Adrenal gland (tissue), 12 donors: ENCODE measurements around the gene LGALS3BP. TPM values are rescaled to one million over a fixed set of nuclear protein-coding genes. Genes with fewer than 3 reads are reported as not detected.

Experiments used
- DNase-seq, 7 donors: peaks; one replicate each; pipeline ENCODE4 v3.0.0-alpha.2; 2019 to 2020
- H3K27ac ChIP-seq, 5 donors: fragments of 200-600 bp; sonication (generic) in 4 of 5; 1 replicate in 3 of 5; 2 replicates in 2 of 5; pipeline versions ENCODE4 v1.5.1 to v1.8.0; 2016 to 2020; ENCODE audit warnings: mild to moderate bottlenecking in 1 of 5
- H3K27me3 ChIP-seq: fragments of 200-600 bp; 2 replicates; pipeline ENCODE4 v1.8.0; 2021
- H3K36me3 ChIP-seq, 2 donors: fragments of 200-600 bp; replicated peaks in 1 of 2; 1 replicate in 1 of 2; 2 replicates in 1 of 2; pipeline versions ENCODE4 v1.5.1 to v1.8.0; 2018 to 2022
- H3K4me1 ChIP-seq, 2 donors: fragments of 200-600 bp; replicated peaks in 1 of 2; 1 replicate in 1 of 2; 2 replicates in 1 of 2; pipeline versions ENCODE4 v1.5.1 to v1.8.0; 2018 to 2021
- H3K4me3 ChIP-seq, 4 donors: fragments of 200-600 bp; sonication (generic) in 3 of 4; one replicate each; pipeline ENCODE4 v1.5.1; 2016 to 2018
- H3K9me3 ChIP-seq, 3 donors: fragments of 200-600 bp; sonication (generic) in 1 of 3; replicated peaks in 1 of 3; 1 replicate in 2 of 3; 2 replicates in 1 of 3; pipeline versions ENCODE4 v1.5.1 to v1.8.0; 2016 to 2021
- POLR2A ChIP-seq, 2 donors: fragments of 450-650 bp; IDR thresholded peaks; one replicate each; pipeline ENCODE4 v1.6.1; 2017; ENCODE audit warnings: antibody characterized with exemption in 2 of 2, mild to moderate bottlenecking in 2 of 2, moderate library complexity in 1 of 2
- WGBS, 4 donors: extraction: QIAGEN DNeasy Blood & Tissue Kit in 2 of 4; methylation state at CpG; one replicate each; pipeline versions ENCODE4 v1.1.5 to v1.1.7; 2013 to 2017; 5-methylcytosine and 5-hydroxymethylcytosine counted together
- intact Hi-C, 2 donors: fragments of 100-400 bp; cut with DNase I; formaldehyde crosslinking; loops; one replicate each; pipeline versions ENCODE4 v1.14.1 to v1.15.0; 2022 to 2023
- polyA plus RNA-seq, 3 donors: library from polyadenylated mRNA; stranded (reverse); fragments of 200-250 nt in 2 of 3; fragments of 350-450 nt in 1 of 3; fragmentation: Illumina TruSeq in 1 of 3; extraction: RNeasy Lipid Tissue Mini Kit (QIAGEN cat#74804) in 1 of 3; gene quantifications; one replicate each; pipeline ENCODE4 v1.2.3, GENCODE V29; 2013 to 2014
- total RNA-seq, 9 donors: library from RNA; depleted of rRNA in 4 of 9; stranded (reverse); fragments of >200 nt in 4 of 9; fragments of 120-200 nt in 1 of 9; fragmentation: NEBNext Ultra II Directional in 1 of 9; extraction: Animal tissue kit (Norgen Biotek cat#: 25700) in 1 of 9; gene quantifications; one replicate each; pipeline versions ENCODE4 v1.1.0 to v1.2.4, GENCODE V29; 2013 to 2023
- TF ChIP-seq, protein P1 (sequence below), 6 experiments: fragments of 450-650 bp in 4 of 6; fragments of 200-600 bp in 2 of 6; sonication (generic) in 1 of 6; IDR thresholded peaks; 1 replicate in 5 of 6; 2 replicates in 1 of 6; pipeline versions ENCODE4 v1.5.1 to v1.8.0; 2016 to 2021; ENCODE audit warnings: antibody characterized with exemption in 6 of 6, mild to moderate bottlenecking in 2 of 6, moderate library complexity in 1 of 6
- donor health status: healthy with polysubstance abuse.
- donor health status: Bipolar disorder and iron deficiency.
- donor health status: DM: yes; HTN: yes; CAD: no.
- donor health status: DM: no; HTN: no; CAD: no.
- donor health status: DM: no; HTN: no; CAD: no.
- donor health status: DM: yes; HTN: yes; CAD: no.

The LGALS3BP gene
- total and polyA plus RNA-seq, 12 donors, result 144 to 1,588 (median 726) TPM

DNA sequence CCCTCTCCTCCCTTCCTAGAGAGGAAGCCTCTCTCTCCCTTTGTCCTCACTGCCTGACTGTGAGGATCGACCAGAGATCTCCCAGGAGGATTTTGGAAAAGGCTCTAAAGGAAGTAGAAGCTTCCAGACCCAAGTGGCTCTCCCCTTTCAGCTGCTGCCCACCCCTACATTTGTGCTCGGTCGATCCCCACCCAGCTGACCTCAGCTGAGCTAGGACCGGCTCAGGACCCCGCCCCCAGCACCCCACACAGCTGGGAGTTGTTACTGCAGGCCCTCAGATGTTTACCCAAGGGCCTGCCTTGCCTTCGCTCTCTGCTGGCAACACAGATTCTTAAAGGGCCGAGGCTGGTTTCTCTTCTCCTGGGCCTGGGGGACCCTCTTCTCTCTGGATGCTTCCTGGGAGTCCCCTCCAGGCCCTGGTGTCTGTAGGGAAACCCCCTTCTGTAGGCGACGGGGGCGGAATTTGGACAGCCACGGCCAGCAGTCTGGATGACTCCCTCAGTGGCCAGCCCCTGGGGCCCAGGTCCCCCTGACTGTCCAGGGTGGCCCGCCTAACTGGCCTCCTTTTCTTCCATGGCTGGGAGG, 27.7 kb downstream of the LGALS3BP start:
- Histone ChIP-seq H3K27me3 (no peaks in the 10 kb centered on the region), H3K4me3 (no peak overlapping the region), H3K9me3 (peaks cover 0 to 16% (median 0%) of the 10 kb centered on the region in 3 donors), H3K4me1 (peaks cover 9 to 10% of the 10 kb centered on the region in 2 donors), H3K27ac (peak overlapping the region in 1 of 5 donors; percentile 36), H3K36me3 (no peaks in the 10 kb centered on the region)
- no peak for TF ChIP-seq POLR2A (IDR thresholded peaks at IDR 0.05)
- TF ChIP-seq, protein P1, sequence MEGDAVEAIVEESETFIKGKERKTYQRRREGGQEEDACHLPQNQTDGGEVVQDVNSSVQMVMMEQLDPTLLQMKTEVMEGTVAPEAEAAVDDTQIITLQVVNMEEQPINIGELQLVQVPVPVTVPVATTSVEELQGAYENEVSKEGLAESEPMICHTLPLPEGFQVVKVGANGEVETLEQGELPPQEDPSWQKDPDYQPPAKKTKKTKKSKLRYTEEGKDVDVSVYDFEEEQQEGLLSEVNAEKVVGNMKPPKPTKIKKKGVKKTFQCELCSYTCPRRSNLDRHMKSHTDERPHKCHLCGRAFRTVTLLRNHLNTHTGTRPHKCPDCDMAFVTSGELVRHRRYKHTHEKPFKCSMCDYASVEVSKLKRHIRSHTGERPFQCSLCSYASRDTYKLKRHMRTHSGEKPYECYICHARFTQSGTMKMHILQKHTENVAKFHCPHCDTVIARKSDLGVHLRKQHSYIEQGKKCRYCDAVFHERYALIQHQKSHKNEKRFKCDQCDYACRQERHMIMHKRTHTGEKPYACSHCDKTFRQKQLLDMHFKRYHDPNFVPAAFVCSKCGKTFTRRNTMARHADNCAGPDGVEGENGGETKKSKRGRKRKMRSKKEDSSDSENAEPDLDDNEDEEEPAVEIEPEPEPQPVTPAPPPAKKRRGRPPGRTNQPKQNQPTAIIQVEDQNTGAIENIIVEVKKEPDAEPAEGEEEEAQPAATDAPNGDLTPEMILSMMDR (IDR thresholded peaks at IDR 0.05), result no peak
- no peak for DNase-seq
- WGBS, 4 donors, result 58 to 77% (median 70%) methylated on average over 6 to 12 of the region's 12 CpGs
- intact Hi-C loops, result no loop called here

- H3K27me3 ChIP-seq, result no peaks in the 10 kb centered on the region
- H3K9me3 ChIP-seq, result peaks cover 0 to 16% (median 0%) of the 10 kb centered on the region in 3 donors
- no peak for DNase-seq
- no peak overlapping the region for H3K27ac ChIP-seq
- TF ChIP-seq, protein P1 (IDR thresholded peaks at IDR 0.05), result no peak
- no peak for TF ChIP-seq POLR2A (IDR thresholded peaks at IDR 0.05)
- peaks cover 15% of the 10 kb centered on the region in 2 donors for H3K4me1 ChIP-seq
- intact Hi-C loops, result no loop called here
- H3K36me3 ChIP-seq, result no peaks in the 10 kb centered on the region
- WGBS, 4 donors, result 88 to 100% (median 90%) methylated on average over 2 of the region's 2 CpGs
- H3K4me3 ChIP-seq, result no peak overlapping the region
Measured at GRCh38 chr17:78950870-78951269, 28.9 kb downstream of the LGALS3BP start.

DNA sequence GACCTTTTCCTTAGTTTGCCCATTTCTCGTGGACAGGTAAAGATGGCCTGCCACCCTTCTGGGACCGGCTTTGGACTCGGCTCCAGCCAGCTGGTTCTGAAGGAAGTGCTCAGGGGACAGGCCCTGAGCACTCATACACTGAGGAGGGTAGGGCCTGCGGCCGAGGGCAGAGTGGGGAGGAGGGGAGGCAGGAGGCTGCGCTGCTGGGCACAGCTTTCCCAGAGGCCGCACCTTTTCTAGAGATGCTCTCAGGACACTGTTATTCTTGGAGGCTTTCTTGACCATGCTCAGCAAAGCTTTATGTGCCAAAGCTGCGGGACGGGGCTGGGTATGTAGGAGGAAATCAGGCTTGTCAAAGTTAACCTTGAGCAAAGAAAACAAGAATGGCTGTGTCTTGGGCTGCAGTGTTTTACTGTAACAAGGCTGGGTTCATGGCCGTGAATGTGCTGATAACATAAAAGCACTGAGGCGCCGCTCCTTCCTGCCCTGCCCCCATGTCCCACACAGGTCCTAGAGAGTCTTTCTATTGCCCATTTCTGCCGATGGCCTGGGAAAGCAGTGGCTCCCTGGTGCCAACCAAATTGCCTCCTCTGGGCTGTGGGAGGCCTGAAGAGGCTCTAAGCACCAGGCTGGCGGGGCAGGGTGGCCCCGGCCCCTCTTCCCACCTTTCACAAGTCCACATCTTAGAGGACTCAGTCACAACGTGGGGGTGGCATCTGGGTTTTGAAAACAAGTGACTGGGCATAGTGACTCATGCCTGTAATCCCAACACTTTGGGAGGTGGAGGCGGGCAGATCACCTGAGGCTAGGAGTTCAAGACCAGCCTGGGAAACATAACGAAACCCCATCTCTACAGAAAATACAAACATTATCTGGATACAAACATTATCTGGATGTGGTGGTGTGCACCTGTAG, 32.2 kb downstream of the LGALS3BP start:
- Histone ChIP-seq H3K27me3 (no peaks in the 10 kb centered on the region), H3K9me3 (peaks cover 0 to 16% (median 0%) of the 10 kb centered on the region in 3 donors), H3K4me1 (peaks cover 15% of the 10 kb centered on the region in 2 donors), H3K27ac (peak overlapping the region; percentile 34 to 89 (median 80)), H3K36me3 (no peaks in the 10 kb centered on the region), H3K4me3 (no peak overlapping the region)
- 35 to 42% (median 40%) methylated on average over 12 to 18 of the region's 18 CpGs for WGBS, 4 donors
- DNase-seq, result peak; percentile 56 to 92 (median 81)
- TF ChIP-seq, protein P1 (IDR thresholded peaks at IDR 0.05), result no peak
- TF ChIP-seq POLR2A (IDR thresholded peaks at IDR 0.05), result no peak
- intact Hi-C loops, result no loop called here

DNA sequence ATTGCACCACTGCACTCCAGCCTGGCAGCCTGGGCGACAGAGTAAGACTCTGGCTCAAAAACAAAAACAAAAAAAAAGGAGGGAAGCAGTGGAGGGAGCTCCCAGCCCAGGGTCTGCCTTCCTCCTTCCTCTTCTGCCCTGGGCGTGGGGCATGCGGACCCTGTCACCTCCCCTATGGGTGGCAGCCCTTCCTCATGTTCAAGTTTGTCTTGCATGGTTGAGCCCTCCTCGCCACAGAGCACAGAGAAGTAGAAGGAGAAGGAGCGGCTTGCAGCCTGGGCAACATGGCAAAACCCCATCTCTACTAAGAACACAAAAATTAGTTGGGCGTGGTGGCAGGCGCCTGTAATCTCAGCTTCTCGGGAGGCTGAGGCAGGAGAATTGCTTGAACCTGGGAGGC, 33.1 kb downstream of the LGALS3BP start:
- Histone ChIP-seq H3K9me3 (peaks cover 0 to 16% (median 0%) of the 10 kb centered on the region in 3 donors), H3K27ac (peak overlapping the region in 4 of 5 donors; percentile 34 to 89 (median 80)), H3K4me1 (peaks cover 15% of the 10 kb centered on the region in 2 donors), H3K36me3 (no peaks in the 10 kb centered on the region), H3K4me3 (no peak overlapping the region), H3K27me3 (no peaks in the 10 kb centered on the region)
- intact Hi-C loops, result no loop called here
- 83 to 88% (median 87%) methylated on average over 7 to 8 of the region's 8 CpGs for WGBS, 4 donors
- no peak for DNase-seq
- TF ChIP-seq, protein P1 (IDR thresholded peaks at IDR 0.05), result no peak
- no peak for TF ChIP-seq POLR2A (IDR thresholded peaks at IDR 0.05)
